HG02970 (cell line): ENCODE results near the gene SNX20.

Experiments used
- ATAC-seq: cut with Tn5 transposase; IDR thresholded peaks from one replicate; pipeline ENCODE4 v1.9.1; 2021; ENCODE audit warnings: mild to moderate bottlenecking, moderate library complexity, moderate number of reproducible peaks; ENCODE audit not compliant: unreplicated experiment, low FRiP score

Gene SNX20

GRCh38 chr16:50622643-50623369 is 58.3 kb downstream of the SNX20 start:
- ATAC-seq: no peak

- no peak for ATAC-seq
Observed at GRCh38 chr16:50622029-50622428, 59.1 kb downstream of the SNX20 start.
